Measurements from ENCODE around the gene DHX58. TPM values are rescaled to one million over a fixed set of nuclear protein-coding genes. Genes with fewer than 3 reads are reported as not detected.

The DHX58 gene
- total RNA-seq, 6 experiments from 2014 or later, result 4.0 to 5.3 (median 4.2) TPM

DNA sequence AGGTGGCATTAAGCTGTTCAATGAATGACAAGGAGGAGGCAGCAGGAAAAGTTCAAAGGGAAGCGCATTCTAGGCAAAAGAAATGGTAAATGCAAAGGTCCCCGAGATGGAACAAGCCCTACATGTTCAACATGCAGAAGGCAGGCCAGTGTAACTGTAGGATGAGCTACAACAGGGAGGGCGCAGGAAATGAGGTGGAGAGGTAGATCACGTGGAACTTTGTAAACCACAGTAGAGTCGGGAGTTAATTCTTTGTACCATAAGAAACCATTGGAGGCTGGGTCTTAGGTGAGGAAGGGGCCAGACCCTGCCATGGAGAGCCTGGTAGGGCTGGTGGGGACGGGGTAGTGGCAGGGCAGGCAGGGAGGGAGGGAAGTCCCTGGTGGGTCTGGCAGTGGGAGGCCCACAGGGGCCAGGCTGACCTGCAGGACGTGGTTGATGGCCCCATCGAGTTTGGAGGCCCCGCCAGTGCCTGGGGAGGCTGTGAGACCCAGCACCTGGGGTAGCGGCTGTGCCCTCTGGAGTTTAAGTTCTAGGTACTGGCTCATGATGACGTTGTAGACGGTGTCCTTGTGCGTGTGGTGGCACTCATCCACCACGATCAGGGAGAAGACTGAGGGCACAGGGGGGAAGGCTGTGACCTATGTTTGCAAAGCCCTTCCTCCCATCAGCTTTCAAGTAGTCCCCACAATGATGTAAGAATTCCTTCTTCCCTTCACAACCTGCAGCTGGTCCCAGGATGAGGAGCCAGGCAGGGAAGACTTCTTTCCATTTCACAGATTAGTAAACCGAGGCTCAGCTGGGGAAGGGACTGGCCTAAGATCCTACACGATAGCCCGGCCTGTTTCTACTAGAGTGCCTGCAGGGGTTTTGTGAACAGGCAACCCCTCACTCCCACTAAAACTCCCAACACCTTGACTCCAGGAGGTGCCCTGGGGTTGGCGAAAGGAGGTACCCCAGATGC lies 1.9 kb downstream of the DHX58 start:
- Mint-ChIP-seq H3K9me3 (no peaks in the 10 kb centered on the region), H3K27me3 (ENCODE audit: insufficient read depth) (peaks cover 3% of the 10 kb centered on the region; the same call in 1 of the 2 replicates), H3K36me3 (ENCODE audit: low read depth) (no peaks in the 10 kb centered on the region), H3K27ac (no peak overlapping the region), H3K4me1 (ENCODE audit: low read depth) (peaks cover 12% of the 10 kb centered on the region), H3K4me3 (no peak overlapping the region)
- no peak for DNase-seq
- TF ChIP-seq, protein P1, sequence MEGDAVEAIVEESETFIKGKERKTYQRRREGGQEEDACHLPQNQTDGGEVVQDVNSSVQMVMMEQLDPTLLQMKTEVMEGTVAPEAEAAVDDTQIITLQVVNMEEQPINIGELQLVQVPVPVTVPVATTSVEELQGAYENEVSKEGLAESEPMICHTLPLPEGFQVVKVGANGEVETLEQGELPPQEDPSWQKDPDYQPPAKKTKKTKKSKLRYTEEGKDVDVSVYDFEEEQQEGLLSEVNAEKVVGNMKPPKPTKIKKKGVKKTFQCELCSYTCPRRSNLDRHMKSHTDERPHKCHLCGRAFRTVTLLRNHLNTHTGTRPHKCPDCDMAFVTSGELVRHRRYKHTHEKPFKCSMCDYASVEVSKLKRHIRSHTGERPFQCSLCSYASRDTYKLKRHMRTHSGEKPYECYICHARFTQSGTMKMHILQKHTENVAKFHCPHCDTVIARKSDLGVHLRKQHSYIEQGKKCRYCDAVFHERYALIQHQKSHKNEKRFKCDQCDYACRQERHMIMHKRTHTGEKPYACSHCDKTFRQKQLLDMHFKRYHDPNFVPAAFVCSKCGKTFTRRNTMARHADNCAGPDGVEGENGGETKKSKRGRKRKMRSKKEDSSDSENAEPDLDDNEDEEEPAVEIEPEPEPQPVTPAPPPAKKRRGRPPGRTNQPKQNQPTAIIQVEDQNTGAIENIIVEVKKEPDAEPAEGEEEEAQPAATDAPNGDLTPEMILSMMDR (IDR thresholded peaks at IDR 0.05), result no peak

DNA sequence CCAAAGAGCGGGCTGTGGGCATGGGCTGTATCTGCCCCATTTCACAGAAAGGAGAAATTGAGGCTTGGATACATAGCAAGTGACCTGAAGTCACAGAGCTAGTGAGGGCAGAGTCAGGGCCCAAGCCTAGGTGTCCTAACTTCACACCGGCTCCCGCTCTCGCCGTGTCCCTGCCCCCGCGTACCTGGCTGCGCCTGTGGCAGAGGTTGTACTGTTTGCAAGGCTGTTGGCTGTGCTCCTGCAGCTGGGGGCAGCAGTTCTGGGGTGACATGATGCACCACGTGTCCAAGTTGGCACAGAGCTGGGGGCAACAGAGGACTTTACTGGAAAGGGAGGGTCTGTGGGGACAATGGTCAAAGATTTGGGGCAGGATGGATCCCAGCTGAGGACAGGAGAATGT lies 3.4 kb downstream of the DHX58 start:
- Mint-ChIP-seq H3K4me1 (ENCODE audit: low read depth) (peaks cover 12% of the 10 kb centered on the region), H3K4me3 (no peak overlapping the region), H3K27me3 (ENCODE audit: insufficient read depth) (peaks cover 3% of the 10 kb centered on the region; the same call in 1 of the 2 replicates), H3K36me3 (ENCODE audit: low read depth) (no peaks in the 10 kb centered on the region), H3K9me3 (no peaks in the 10 kb centered on the region), H3K27ac (no peak overlapping the region)
- TF ChIP-seq, protein P1 (IDR thresholded peaks at IDR 0.05), result no peak
- DNase-seq, result no peak

DNA sequence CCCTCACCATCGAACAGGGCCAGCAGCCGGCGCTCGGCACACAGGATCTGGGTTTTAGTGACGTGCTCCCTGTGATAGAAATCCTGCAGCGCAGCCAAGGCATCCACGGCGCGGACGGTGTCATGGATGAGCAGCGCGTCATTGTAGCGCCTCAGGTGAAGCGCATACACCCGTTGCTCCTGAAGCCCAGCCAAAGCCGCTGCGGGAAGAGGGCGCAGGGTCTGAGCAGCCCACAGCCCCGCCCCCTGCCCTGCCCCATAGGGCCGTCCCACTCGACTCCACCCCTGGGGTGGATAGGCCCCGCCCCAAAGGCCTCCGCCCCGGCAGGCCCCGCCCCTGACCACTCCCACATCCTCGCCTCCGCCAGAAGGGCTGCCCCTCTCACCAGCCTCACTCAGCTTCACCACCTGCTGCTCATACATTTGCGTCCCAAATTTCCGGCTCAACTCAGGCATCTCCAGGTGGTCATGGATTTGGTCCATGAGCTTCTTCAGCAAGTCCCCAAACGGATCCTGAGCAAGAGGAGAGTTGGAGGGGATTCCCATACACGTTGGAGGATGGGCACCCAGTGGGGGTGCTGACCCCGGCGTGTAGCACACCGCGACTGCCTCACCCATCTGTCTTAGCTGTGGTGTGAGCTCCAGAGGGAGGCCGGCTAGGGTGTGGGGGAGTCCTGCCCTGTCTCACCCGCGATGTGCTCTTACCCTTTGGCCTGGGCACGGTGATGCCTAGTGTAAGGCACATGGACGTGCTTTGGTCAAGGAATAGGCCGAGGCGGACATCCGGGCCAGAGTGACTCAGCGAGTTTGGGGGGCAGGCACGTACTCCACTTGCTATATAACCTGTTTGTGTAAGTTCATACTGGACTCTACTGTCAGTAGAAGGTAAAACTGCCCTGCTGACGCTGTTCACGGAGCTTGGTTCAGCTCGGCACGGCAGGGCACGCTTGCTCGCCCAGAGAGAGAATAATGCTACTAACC lies 4.6 kb downstream of the DHX58 start:
- TF ChIP-seq, protein P1 (IDR thresholded peaks at IDR 0.05), result no peak
- DNase-seq, result no peak
- H3K36me3 Mint-ChIP-seq (ENCODE audit: low read depth), result no peaks in the 10 kb centered on the region
- no peak overlapping the region for H3K27ac Mint-ChIP-seq
- H3K9me3 Mint-ChIP-seq, result no peaks in the 10 kb centered on the region
- H3K4me3 Mint-ChIP-seq, result no peak overlapping the region
- peaks cover 12% of the 10 kb centered on the region for H3K4me1 Mint-ChIP-seq (ENCODE audit: low read depth)
- H3K27me3 Mint-ChIP-seq (ENCODE audit: insufficient read depth), result peaks cover 3% of the 10 kb centered on the region; the same call in 1 of the 2 replicates

DNA sequence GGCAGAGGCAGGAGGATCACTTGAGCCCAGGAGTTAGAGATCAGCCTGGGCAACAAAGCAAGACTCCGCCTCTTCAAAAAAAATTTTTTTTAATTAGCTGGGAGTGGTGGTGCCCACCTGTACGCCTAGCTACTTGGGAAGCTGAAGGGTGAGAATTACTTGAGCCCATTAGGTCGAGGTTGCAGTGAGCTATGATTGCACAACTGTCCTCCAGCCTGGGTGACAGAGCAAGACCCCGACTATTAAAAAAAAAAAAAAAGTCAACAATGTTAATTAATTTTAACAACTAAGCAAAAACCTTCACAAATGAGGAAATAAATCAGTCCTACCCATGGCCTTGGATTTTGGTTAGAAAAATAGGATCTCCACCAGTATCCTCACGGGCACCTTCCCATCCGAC lies 5.4 kb downstream of the DHX58 start:
- TF ChIP-seq, protein P1 (IDR thresholded peaks at IDR 0.05), result no peak
- no peak for DNase-seq
- H3K9me3 Mint-ChIP-seq, result no peaks in the 10 kb centered on the region
- no peak overlapping the region for H3K27ac Mint-ChIP-seq
- H3K36me3 Mint-ChIP-seq (ENCODE audit: low read depth), result no peaks in the 10 kb centered on the region
- H3K4me1 Mint-ChIP-seq (ENCODE audit: low read depth), result peaks cover 4% of the 10 kb centered on the region
- H3K4me3 Mint-ChIP-seq, result no peak overlapping the region
- H3K27me3 Mint-ChIP-seq (ENCODE audit: insufficient read depth), result peaks cover 8% of the 10 kb centered on the region; the same call in 1 of the 2 replicates

DNA sequence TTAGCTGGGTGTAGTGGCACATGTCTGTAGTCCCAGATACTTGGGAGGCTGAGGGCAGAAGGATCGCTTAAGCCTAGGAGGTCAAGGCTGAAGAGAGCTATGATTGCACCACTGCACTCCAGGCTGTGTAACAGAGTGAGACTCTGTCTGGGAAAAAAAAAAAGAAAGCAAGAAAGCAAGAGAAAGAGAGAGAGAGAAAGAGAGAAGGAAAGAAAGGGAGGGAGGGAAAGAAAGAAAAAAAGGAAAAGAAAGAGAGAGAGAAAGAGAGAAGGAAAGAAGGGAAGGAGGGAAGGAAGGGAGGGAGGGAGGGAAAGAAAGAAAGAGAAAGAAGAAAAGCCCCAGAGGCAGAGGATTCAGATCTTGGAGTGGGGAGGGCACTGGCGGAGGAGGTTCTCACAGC lies 6.5 kb downstream of the DHX58 start:
- Mint-ChIP-seq H3K36me3 (ENCODE audit: low read depth) (no peaks in the 10 kb centered on the region), H3K4me3 (no peak overlapping the region), H3K27ac (no peak overlapping the region), H3K9me3 (no peaks in the 10 kb centered on the region), H3K4me1 (ENCODE audit: low read depth) (no peaks in the 10 kb centered on the region), H3K27me3 (ENCODE audit: insufficient read depth) (peaks cover 8% of the 10 kb centered on the region; the same call in 1 of the 2 replicates)
- TF ChIP-seq, protein P1 (IDR thresholded peaks at IDR 0.05), result no peak
- no peak for DNase-seq
